ENCODE measurements around the gene MAPK11. TPM values are rescaled to one million over a fixed set of nuclear protein-coding genes. Genes with fewer than 3 reads are reported as not detected.

Gene MAPK11
- total RNA-seq, 4 donors from 2014 or later, result 2.0 to 14.0 (median 2.5) TPM; not detected in 1

DNA sequence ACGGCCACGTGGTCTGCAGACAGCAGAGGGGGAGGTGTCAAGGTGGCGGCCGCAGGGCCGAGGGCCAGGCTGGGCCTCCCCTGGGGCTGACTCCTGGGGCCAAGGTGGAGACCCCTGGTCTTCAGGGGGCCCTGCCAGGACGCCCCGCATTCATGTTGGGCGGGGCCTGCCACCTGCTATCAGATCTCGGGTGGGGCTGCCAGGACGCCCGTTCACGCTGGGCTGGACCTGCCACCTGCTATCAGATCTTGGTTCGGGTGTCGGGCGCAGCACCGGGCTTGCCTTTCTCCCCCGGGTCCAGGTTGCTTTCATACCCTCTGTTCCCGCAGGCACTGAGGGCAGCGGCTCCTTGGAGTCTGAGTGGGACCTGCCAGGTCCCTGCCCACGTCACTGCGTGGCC, 16.1 kb upstream of the MAPK11 start:
- no peaks in the 10 kb centered on the region for H3K9me3 ChIP-seq
- H3K4me1 ChIP-seq, result peaks cover 0 to 8% (median under 1%) of the 10 kb centered on the region in 4 donors
- no peak for DNase-seq
- H3K27me3 ChIP-seq, result no peaks in the 10 kb centered on the region
- no peak overlapping the region for H3K4me3 ChIP-seq
- peaks cover 0 to 94% (median 0%) of the 10 kb centered on the region in 3 donors for H3K36me3 ChIP-seq
- TF ChIP-seq, protein P1, sequence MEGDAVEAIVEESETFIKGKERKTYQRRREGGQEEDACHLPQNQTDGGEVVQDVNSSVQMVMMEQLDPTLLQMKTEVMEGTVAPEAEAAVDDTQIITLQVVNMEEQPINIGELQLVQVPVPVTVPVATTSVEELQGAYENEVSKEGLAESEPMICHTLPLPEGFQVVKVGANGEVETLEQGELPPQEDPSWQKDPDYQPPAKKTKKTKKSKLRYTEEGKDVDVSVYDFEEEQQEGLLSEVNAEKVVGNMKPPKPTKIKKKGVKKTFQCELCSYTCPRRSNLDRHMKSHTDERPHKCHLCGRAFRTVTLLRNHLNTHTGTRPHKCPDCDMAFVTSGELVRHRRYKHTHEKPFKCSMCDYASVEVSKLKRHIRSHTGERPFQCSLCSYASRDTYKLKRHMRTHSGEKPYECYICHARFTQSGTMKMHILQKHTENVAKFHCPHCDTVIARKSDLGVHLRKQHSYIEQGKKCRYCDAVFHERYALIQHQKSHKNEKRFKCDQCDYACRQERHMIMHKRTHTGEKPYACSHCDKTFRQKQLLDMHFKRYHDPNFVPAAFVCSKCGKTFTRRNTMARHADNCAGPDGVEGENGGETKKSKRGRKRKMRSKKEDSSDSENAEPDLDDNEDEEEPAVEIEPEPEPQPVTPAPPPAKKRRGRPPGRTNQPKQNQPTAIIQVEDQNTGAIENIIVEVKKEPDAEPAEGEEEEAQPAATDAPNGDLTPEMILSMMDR (IDR thresholded peaks at IDR 0.05), result no peak
- no peak for TF ChIP-seq POLR2A (IDR thresholded peaks at IDR 0.05)
- no peak overlapping the region for H3K27ac ChIP-seq

DNA sequence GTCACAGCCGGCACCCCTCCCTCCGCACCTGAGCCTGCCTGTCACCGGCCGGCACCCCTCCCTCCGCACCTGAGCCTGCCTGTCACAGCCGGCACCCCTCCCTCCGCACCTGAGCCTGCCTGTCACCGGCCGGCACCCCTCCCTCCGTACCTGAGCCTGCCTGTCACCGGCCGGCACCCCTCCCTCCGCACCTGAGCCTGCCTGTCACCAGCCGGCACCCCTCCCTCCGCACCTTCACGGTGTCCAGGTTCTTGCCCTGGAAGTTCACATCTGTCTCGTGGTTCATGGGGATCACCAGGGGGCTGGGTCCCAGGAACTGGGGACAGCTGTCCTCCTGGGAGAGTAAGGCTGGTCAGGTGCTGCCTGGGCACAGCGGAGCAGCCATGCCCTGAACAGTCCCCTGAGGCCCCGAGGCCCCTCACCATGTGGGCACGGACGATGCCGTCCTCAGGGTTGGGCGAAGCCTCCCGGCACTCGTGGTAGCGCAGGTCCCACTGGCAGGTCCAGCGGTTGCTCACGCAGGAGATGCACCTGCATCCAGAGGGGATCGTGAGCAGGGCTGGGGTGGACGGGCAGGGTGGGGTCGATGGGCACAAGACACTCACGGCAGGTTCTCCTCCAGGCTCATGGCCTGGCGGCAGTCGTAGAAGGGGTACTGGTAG, 15.5 kb upstream of the MAPK11 start:
- Histone ChIP-seq H3K4me3 (no peak overlapping the region), H3K9me3 (no peaks in the 10 kb centered on the region), H3K27me3 (no peaks in the 10 kb centered on the region), H3K36me3 (peaks cover 0 to 94% (median 0%) of the 10 kb centered on the region in 3 donors), H3K27ac (no peak overlapping the region), H3K4me1 (peaks cover 0 to 8% (median 0%) of the 10 kb centered on the region in 4 donors)
- no peak for DNase-seq
- TF ChIP-seq, protein P1 (IDR thresholded peaks at IDR 0.05), result no peak
- no peak for TF ChIP-seq POLR2A (IDR thresholded peaks at IDR 0.05)

DNA sequence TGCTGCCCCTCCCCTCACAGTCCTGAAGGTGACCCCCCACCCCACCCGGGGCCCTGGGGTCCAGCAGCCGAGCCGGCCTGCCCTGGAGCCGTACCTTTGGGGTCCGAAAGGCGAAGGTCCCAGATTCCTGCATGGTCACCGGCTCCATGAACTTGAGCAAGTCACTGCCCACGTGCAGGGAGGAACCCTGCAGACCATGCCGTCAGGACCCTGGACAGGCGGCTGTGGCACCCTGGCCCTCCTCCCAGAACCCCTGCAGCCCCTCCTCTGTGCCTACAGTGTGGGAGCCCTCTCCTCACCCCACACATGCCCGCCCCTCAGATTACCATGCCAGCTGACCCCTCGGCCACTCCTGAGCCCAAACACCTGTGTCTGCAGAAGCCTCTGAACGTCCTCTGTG, 14.3 kb upstream of the MAPK11 start:
- DNase-seq, result no peak
- H3K27ac ChIP-seq, result no peak overlapping the region
- no peak overlapping the region for H3K4me3 ChIP-seq
- H3K36me3 ChIP-seq, result peaks cover 0 to 94% (median 0%) of the 10 kb centered on the region in 3 donors
- H3K27me3 ChIP-seq, result no peaks in the 10 kb centered on the region
- H3K4me1 ChIP-seq, result peaks cover 0 to 8% (median 0%) of the 10 kb centered on the region in 4 donors
- no peaks in the 10 kb centered on the region for H3K9me3 ChIP-seq
- TF ChIP-seq POLR2A (IDR thresholded peaks at IDR 0.05), result no peak
- TF ChIP-seq, protein P1 (IDR thresholded peaks at IDR 0.05), result no peak

DNA sequence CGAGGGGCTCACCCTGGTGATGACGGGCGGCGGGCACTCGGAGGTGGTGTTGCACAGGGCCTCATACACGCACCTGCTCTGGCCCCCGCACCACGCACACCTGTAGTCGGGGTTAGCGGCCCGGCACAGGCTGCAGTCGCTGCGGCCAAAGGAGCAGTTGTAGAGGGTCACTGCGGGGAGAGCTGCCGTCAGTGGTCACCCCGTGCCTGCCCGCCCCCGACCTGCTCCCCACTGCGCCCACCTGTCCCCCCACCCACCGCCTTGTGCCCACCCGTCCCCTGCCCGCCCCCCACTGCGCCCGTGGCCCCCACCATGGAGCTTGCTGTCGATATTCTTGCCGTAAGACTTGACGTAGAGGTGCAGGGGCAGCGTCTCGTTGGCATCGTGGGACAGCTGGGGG, 13.6 kb upstream of the MAPK11 start:
- peaks cover 0 to 8% (median 0%) of the 10 kb centered on the region in 4 donors for H3K4me1 ChIP-seq
- H3K36me3 ChIP-seq, result peaks cover 0 to 94% (median 0%) of the 10 kb centered on the region in 3 donors
- no peak overlapping the region for H3K4me3 ChIP-seq
- H3K9me3 ChIP-seq, result no peaks in the 10 kb centered on the region
- no peak for TF ChIP-seq POLR2A (IDR thresholded peaks at IDR 0.05)
- TF ChIP-seq, protein P1 (IDR thresholded peaks at IDR 0.05), result no peak
- no peaks in the 10 kb centered on the region for H3K27me3 ChIP-seq
- no peak for DNase-seq
- H3K27ac ChIP-seq, result no peak overlapping the region

DNA sequence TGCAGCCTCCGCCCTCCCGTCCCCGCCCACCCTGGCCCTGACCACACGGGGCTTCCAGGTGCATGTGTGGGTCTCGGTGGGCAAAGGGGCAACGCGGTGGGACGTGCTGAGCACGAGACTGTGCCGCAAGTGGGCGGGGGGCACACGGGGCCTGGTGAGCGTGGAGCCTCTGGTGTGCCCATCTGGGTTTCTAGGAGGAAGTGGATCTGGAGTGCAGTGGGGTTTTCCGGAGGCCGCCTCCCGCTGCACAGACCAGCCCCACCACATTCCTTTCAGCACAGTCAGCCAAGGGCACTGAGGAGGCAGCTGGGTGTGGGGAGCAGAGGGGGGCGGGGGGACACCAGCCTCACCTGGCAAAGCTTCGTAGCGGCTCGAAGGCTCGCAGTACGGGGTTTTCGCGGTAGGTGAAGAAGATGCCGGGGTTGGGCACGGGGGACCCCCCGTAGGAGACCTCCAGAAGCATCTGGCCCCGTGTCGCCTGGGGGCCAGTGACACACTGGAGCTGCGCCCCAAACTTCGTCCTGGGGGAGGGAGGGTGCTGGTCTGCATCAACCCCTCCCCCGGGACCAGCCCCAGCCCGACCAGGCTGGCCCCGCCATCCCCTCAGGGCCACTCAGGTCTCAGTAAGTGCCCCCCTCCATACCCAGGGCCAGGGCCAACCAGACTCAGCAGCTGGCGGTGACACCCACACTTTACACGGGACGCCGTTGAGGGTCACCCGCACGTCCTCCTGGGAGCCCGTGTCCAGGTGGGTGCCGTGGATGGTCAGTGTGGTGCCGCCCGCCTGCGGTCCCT, 12.4 kb upstream of the MAPK11 start:
- Histone ChIP-seq H3K27ac (peak overlapping the region in 3 of 4 donors; percentile 19 to 62 (median 32)), H3K9me3 (no peaks in the 10 kb centered on the region), H3K27me3 (no peaks in the 10 kb centered on the region), H3K4me3 (no peak overlapping the region), H3K4me1 (peaks cover 0 to 8% (median 0%) of the 10 kb centered on the region in 4 donors), H3K36me3 (peaks cover 0 to 94% (median 0%) of the 10 kb centered on the region in 3 donors)
- TF ChIP-seq POLR2A (IDR thresholded peaks at IDR 0.05), result no peak
- TF ChIP-seq, protein P1 (IDR thresholded peaks at IDR 0.05), result no peak
- peak in 2 of 3 donors; percentile 76 for DNase-seq

All from Peyer's patch (tissue), 4 donors.